Mesenchymal stem cell (in vitro differentiated cells and primary cell): ENCODE data around the gene MPC2.
"Not testable (repeated sequence)": the region's sequence is repeated elsewhere in the genome, so short reads cannot be mapped to it uniquely, and the experiment has no call there.

Experiments
- DNase-seq: peaks from one replicate; pipeline ENCODE4 v3.0.0-alpha.2; 2013
- H2AFZ ChIP-seq: one replicate; pipeline ENCODE4 v1.6.1; 2013; ENCODE audit warnings: low read depth, mild to moderate bottlenecking, control low read depth, inconsistent platforms, low read length, moderate library complexity
- H2AK5ac ChIP-seq: 2 replicates; pipeline ENCODE4 v1.6.1; 2013; ENCODE audit warnings: low read length, moderate library complexity, mild to moderate bottlenecking, inconsistent platforms; ENCODE audit not compliant: severe bottlenecking
- H2BK120ac ChIP-seq: one replicate; pipeline ENCODE4 v1.6.1; 2013; ENCODE audit warnings: low read depth, mild to moderate bottlenecking, inconsistent platforms, low read length, moderate library complexity
- H2BK12ac ChIP-seq, 2 experiments: one replicate each; pipeline ENCODE4 v1.6.1; 2013; ENCODE audit warnings: inconsistent platforms in 2 of 2, low read length in 2 of 2, mild to moderate bottlenecking in 2 of 2, moderate library complexity in 2 of 2, control low read depth in 1 of 2
- H2BK15ac ChIP-seq: one replicate; pipeline ENCODE4 v1.6.1; 2013; ENCODE audit warnings: mild to moderate bottlenecking, low read depth, inconsistent platforms; ENCODE audit not compliant: poor library complexity, severe bottlenecking
- H2BK5ac ChIP-seq: 2 replicates; pipeline ENCODE4 v1.6.1; 2013; ENCODE audit warnings: low read depth, mild to moderate bottlenecking, low read length, control low read depth, inconsistent platforms; ENCODE audit not compliant: poor library complexity, severe bottlenecking
- H3K14ac ChIP-seq, 2 experiments: one replicate each; pipeline ENCODE4 v1.6.1; 2013; ENCODE audit warnings: inconsistent platforms in 2 of 2, low read length in 2 of 2, control low read depth in 1 of 2, mild to moderate bottlenecking in 1 of 2, moderate library complexity in 1 of 2
- H3K18ac ChIP-seq, 2 experiments: one replicate each; pipeline ENCODE4 v1.6.1; 2013; ENCODE audit warnings: inconsistent platforms in 2 of 2, low read length in 2 of 2, control low read depth in 1 of 2, low read depth in 1 of 2, mild to moderate bottlenecking in 1 of 2
- H3K23ac ChIP-seq, 2 experiments: one replicate each; pipeline ENCODE4 v1.6.1; 2013; ENCODE audit warnings: inconsistent platforms in 2 of 2, low read length in 2 of 2, mild to moderate bottlenecking in 2 of 2, moderate library complexity in 2 of 2, control low read depth in 1 of 2
- H3K27ac ChIP-seq: 2 replicates; pipeline ENCODE4 v1.5.1; 2013; ENCODE audit warnings: mild to moderate bottlenecking, moderate library complexity, low read length, control low read depth, inconsistent platforms; ENCODE audit not compliant: poor library complexity, severe bottlenecking
- H3K27me3 ChIP-seq, 2 experiments: 2 replicates each; pipeline versions ENCODE4 v1.6.1 to v1.7.0; 2013; ENCODE audit warnings: low read length in 2 of 2, mild to moderate bottlenecking in 2 of 2, moderate library complexity in 2 of 2, control low read depth in 1 of 2, inconsistent platforms in 1 of 2; ENCODE audit not compliant: control insufficient read depth in 1 of 2, insufficient read depth in 1 of 2
- H3K36me3 ChIP-seq, 2 experiments: 2 replicates each; pipeline versions ENCODE4 v1.6.1 to v1.7.0; 2013; ENCODE audit warnings: low read length in 2 of 2, control low read depth in 1 of 2, inconsistent platforms in 1 of 2, low read depth in 1 of 2, mild to moderate bottlenecking in 1 of 2; ENCODE audit not compliant: insufficient read depth in 2 of 2, control insufficient read depth in 1 of 2
- H3K4ac ChIP-seq, 2 experiments: one replicate each; pipeline ENCODE4 v1.6.1; 2013; ENCODE audit warnings: inconsistent platforms in 2 of 2, low read length in 2 of 2, mild to moderate bottlenecking in 2 of 2, moderate library complexity in 2 of 2, control low read depth in 1 of 2, low read depth in 1 of 2
- H3K4me1 ChIP-seq: 2 replicates; pipeline ENCODE4 v1.6.1; 2013; ENCODE audit warnings: low read depth, low read length, control low read depth; ENCODE audit not compliant: control insufficient read depth, insufficient read depth
- H3K4me2 ChIP-seq: 2 replicates; pipeline ENCODE4 v1.6.1; 2013; ENCODE audit warnings: low read length, mild to moderate bottlenecking, inconsistent platforms; ENCODE audit not compliant: poor library complexity, severe bottlenecking
- H3K4me3 ChIP-seq, 2 experiments: 2 replicates each; pipeline versions ENCODE4 v1.5.1 to v1.7.0; 2013; ENCODE audit warnings: low read length in 2 of 2, mild to moderate bottlenecking in 2 of 2, control low read depth in 1 of 2, low read depth in 1 of 2; ENCODE audit not compliant: insufficient read depth in 1 of 2
- H3K79me1 ChIP-seq: replicated peaks from 2 replicates; pipeline ENCODE4 v1.6.1; 2013; ENCODE audit warnings: mild to moderate bottlenecking, control low read depth, low read length, inconsistent platforms; ENCODE audit not compliant: poor library complexity, severe bottlenecking
- H3K9ac ChIP-seq: 2 replicates; pipeline ENCODE4 v1.7.0; 2013; ENCODE audit warnings: mild to moderate bottlenecking, low read length, moderate library complexity
- H3K9me3 ChIP-seq: 2 replicates; pipeline ENCODE4 v1.7.0; 2013; ENCODE audit warnings: mild to moderate bottlenecking, low read length; ENCODE audit not compliant: control insufficient read depth
- H4K8ac ChIP-seq: one replicate; pipeline ENCODE4 v1.6.1; 2013; ENCODE audit warnings: inconsistent platforms, mild to moderate bottlenecking, low read length, moderate library complexity
- H4K91ac ChIP-seq: one replicate; pipeline ENCODE4 v1.6.1; 2013; ENCODE audit warnings: mild to moderate bottlenecking, low read length, inconsistent platforms
- WGBS: methylation state at CpG from one replicate; pipeline ENCODE4 v1.1.7; 2013; ENCODE audit warnings: mixed read lengths; 5-methylcytosine and 5-hydroxymethylcytosine counted together

MPC2 gene

GRCh38 chr1:167871331-167871730 lies 65.5 kb downstream of the MPC2 start:
- Histone ChIP-seq H3K4ac (no peak overlapping the region), H3K79me1 (no peaks in the 10 kb centered on the region), H2AFZ (no peak overlapping the region), H3K4me2 (no peak overlapping the region), H3K4me1 (no peaks in the 10 kb centered on the region), H3K23ac (no peak overlapping the region), H3K9ac (peak overlapping the region; percentile 1), H3K36me3 (no peaks in the 10 kb centered on the region), H2BK120ac (no peak overlapping the region), H2BK12ac (no peak overlapping the region), H3K27ac (no peak overlapping the region), H4K8ac (no peak overlapping the region), H2BK5ac (no peak overlapping the region), H2BK15ac (no peak overlapping the region), H3K14ac (no peak overlapping the region), H2AK5ac (no peak overlapping the region), H3K27me3 (no peaks in the 10 kb centered on the region), H3K4me3 (no peak overlapping the region), H3K9me3 (no peaks in the 10 kb centered on the region), H3K18ac (no peak overlapping the region), H4K91ac (no peak overlapping the region)
- DNase-seq, result no peak

- not testable (repeated sequence) for H3K4ac ChIP-seq, H3K14ac ChIP-seq, H2BK120ac ChIP-seq, H2BK5ac ChIP-seq, H2AFZ ChIP-seq, H4K91ac ChIP-seq, H3K4me2 ChIP-seq, H3K23ac ChIP-seq, H3K4me1 ChIP-seq, H3K36me3 ChIP-seq, H3K79me1 ChIP-seq, H2BK12ac ChIP-seq, H3K9me3 ChIP-seq, DNase-seq, H2AK5ac ChIP-seq, H3K9ac ChIP-seq, H3K27me3 ChIP-seq, H3K4me3 ChIP-seq, H3K27ac ChIP-seq, H4K8ac ChIP-seq, H3K18ac ChIP-seq, H2BK15ac ChIP-seq
- 44% methylated on average over 16 of the region's 16 CpGs for WGBS
These were observed 67.5 kb downstream of the MPC2 start for GRCh38 chr1:167869157-167870001.

GRCh38 chr1:167866739-167867414 lies 70.0 kb downstream of the MPC2 start:
- WGBS, result 100% methylated on average over 1 of the region's 8 CpGs
- not testable (repeated sequence) for H3K9me3 ChIP-seq, H4K8ac ChIP-seq, H3K14ac ChIP-seq, H3K4me3 ChIP-seq, H3K18ac ChIP-seq, H4K91ac ChIP-seq, H2BK15ac ChIP-seq, H3K4ac ChIP-seq, H3K36me3 ChIP-seq, H2AK5ac ChIP-seq, H2AFZ ChIP-seq, H2BK12ac ChIP-seq, H3K27me3 ChIP-seq, H3K79me1 ChIP-seq, H3K4me1 ChIP-seq, H3K27ac ChIP-seq, H2BK5ac ChIP-seq, H3K9ac ChIP-seq, H3K4me2 ChIP-seq, H3K23ac ChIP-seq, DNase-seq, H2BK120ac ChIP-seq
